ENCODE measurements around the gene CNTNAP5.

Gene CNTNAP5

GRCh38 chr2:124063596-124063995, 38.5 kb downstream of the CNTNAP5 start:
- DNase-seq (ENCODE audit: low spot score) = no peak

GRCh38 chr2:124065636-124066035, 40.5 kb downstream of the CNTNAP5 start:
- DNase-seq (ENCODE audit: low spot score) = no peak

- DNase-seq (ENCODE audit: low spot score) = no peak
Measured at GRCh38 chr2:124066776-124067175, 41.7 kb downstream of the CNTNAP5 start.

- no peak for DNase-seq (ENCODE audit: low spot score)
Measured at GRCh38 chr2:124079045-124079444, 54.0 kb downstream of the CNTNAP5 start.

- DNase-seq (ENCODE audit: low spot score) = no peak
Measured at GRCh38 chr2:124080281-124081153, 55.4 kb downstream of the CNTNAP5 start.

- no peak for DNase-seq (ENCODE audit: low spot score)
Measured at GRCh38 chr2:124081154-124081716, 56.1 kb downstream of the CNTNAP5 start.

- no peak for DNase-seq (ENCODE audit: low spot score)
Measured at GRCh38 chr2:124088616-124089015, 63.5 kb downstream of the CNTNAP5 start.

- no peak for DNase-seq (ENCODE audit: low spot score)
Measured at GRCh38 chr2:124091721-124092120, 66.6 kb downstream of the CNTNAP5 start.

- no peak for DNase-seq (ENCODE audit: low spot score)
Measured at GRCh38 chr2:124092651-124093050, 67.6 kb downstream of the CNTNAP5 start.

- DNase-seq (ENCODE audit: low spot score) = no peak
Measured at GRCh38 chr2:124104914-124105313, 79.8 kb downstream of the CNTNAP5 start.

- no peak for DNase-seq (ENCODE audit: low spot score)
Measured at GRCh38 chr2:124112206-124112605, 87.1 kb downstream of the CNTNAP5 start.

GRCh38 chr2:124112966-124113365, 87.9 kb downstream of the CNTNAP5 start:
- DNase-seq (ENCODE audit: low spot score) = no peak

- no peak for DNase-seq (ENCODE audit: low spot score)
Measured at GRCh38 chr2:124120246-124120645, 95.2 kb downstream of the CNTNAP5 start.

- DNase-seq (ENCODE audit: low spot score) = no peak
Measured at GRCh38 chr2:124121106-124121505, 96.0 kb downstream of the CNTNAP5 start.

- no peak for DNase-seq (ENCODE audit: low spot score)
Measured at GRCh38 chr2:124121760-124122275, 96.7 kb downstream of the CNTNAP5 start.

- no peak for DNase-seq (ENCODE audit: low spot score)
Measured at GRCh38 chr2:124122340-124122739, 97.3 kb downstream of the CNTNAP5 start.

- DNase-seq (ENCODE audit: low spot score) = no peak
Measured at GRCh38 chr2:124131276-124131675, 106.2 kb downstream of the CNTNAP5 start.

GRCh38 chr2:124136110-124136509, 111.0 kb downstream of the CNTNAP5 start:
- DNase-seq (ENCODE audit: low spot score) = no peak

- DNase-seq (ENCODE audit: low spot score) = no peak
Measured at GRCh38 chr2:124138076-124138475, 113.0 kb downstream of the CNTNAP5 start.

GRCh38 chr2:124145982-124146381, 120.9 kb downstream of the CNTNAP5 start:
- no peak for DNase-seq (ENCODE audit: low spot score)

- DNase-seq (ENCODE audit: low spot score) = no peak
Measured at GRCh38 chr2:124147552-124147951, 122.5 kb downstream of the CNTNAP5 start.

- DNase-seq (ENCODE audit: low spot score) = no peak
Measured at GRCh38 chr2:124149571-124149970, 124.5 kb downstream of the CNTNAP5 start.

GRCh38 chr2:124151691-124152090, 126.6 kb downstream of the CNTNAP5 start:
- DNase-seq (ENCODE audit: low spot score) = no peak

Data from AG08395 (cell line).